Right lobe of liver (tissue), 6 donors: ENCODE data around the gene ADAMTS3. TPM values are rescaled to one million over a fixed set of nuclear protein-coding genes. Genes with fewer than 3 reads are reported as not detected.

ENCODE experiments used
- ATAC-seq, 4 donors: fragments of 200-7000 bp; cut with Tn5 transposase; one replicate each; pipeline ENCODE4 v1.9.1; 2020; ENCODE audit warnings: mild to moderate bottlenecking in 4 of 4, moderate library complexity in 4 of 4
- DNase-seq, 3 donors: peaks; one replicate each; pipeline ENCODE4 v3.0.0-alpha.2; 2020
- H3K27ac ChIP-seq, 3 donors: fragments of 200-600 bp; one replicate each; pipeline ENCODE4 v1.8.0; 2022
- H3K27me3 ChIP-seq, 2 donors: fragments of 200-600 bp; one replicate each; pipeline ENCODE4 v1.8.0; 2022
- H3K36me3 ChIP-seq, 4 donors: fragments of 200-600 bp; sonication (generic) in 1 of 4; one replicate each; pipeline versions ENCODE4 v1.5.1 to v1.8.0; 2017 to 2022; ENCODE audit warnings: control low read depth in 1 of 4
- H3K4me1 ChIP-seq, 4 donors: fragments of 200-600 bp; sonication (generic) in 1 of 4; one replicate each; pipeline versions ENCODE4 v1.5.1 to v1.8.0; 2017 to 2022; ENCODE audit warnings: control low read depth in 1 of 4
- H3K4me3 ChIP-seq, 3 donors: fragments of 200-600 bp; one replicate each; pipeline ENCODE4 v1.8.0; 2022
- H3K9me3 ChIP-seq, 4 donors: fragments of 200-600 bp; sonication (generic) in 1 of 4; one replicate each; pipeline versions ENCODE4 v1.5.1 to v1.8.0; 2017 to 2022; ENCODE audit warnings: control low read depth in 1 of 4
- CTCF ChIP-seq, 4 donors: fragments of 200-600 bp in 3 of 4; fragments of 450-650 bp in 1 of 4; IDR thresholded peaks; one replicate each; pipeline versions ENCODE4 v1.5.1 to v1.8.0; 2016 to 2022; ENCODE audit warnings: antibody characterized with exemption in 4 of 4, mild to moderate bottlenecking in 2 of 4
- POLR2A ChIP-seq: fragments of 450-650 bp; IDR thresholded peaks from one replicate; pipeline ENCODE4 v1.6.1; 2017; ENCODE audit warnings: antibody characterized with exemption, mild to moderate bottlenecking
- WGBS: methylation state at CpG from one replicate; pipeline ENCODE4 v1.1.6; 2018; ENCODE audit warnings: low coverage, low lambda C conversion rate; ENCODE audit not compliant: insufficient coverage; ENCODE audit errors: missing lambda C conversion rate; 5-methylcytosine and 5-hydroxymethylcytosine counted together
- intact Hi-C, 2 donors: fragments of 100-400 bp; cut with DNase I; formaldehyde crosslinking; loops; one replicate each; pipeline versions ENCODE4 v1.11.2 to v1.14.1; 2022
- total RNA-seq, 6 experiments: library from RNA; depleted of rRNA in 2 of 6; stranded (reverse); fragments of >200 nt in 2 of 6; fragmentation: NEBNext Ultra II Directional in 3 of 6; extraction: Animal tissue kit (Norgen Biotek cat#: 25700) in 3 of 6; gene quantifications; one replicate each; pipeline versions ENCODE4 v1.1.0 to v1.2.4, GENCODE V29; 2016 to 2023
- donor health status: DM: no; HTN: yes; CAD: no.
- donor health status: DM: no; HTN: no; CAD: no.
- donor health status: DM: no; HTN: no; CAD: no.
- donor health status: DM: no; HTN: yes; CAD: no.
- donor health status: DM: no; HTN: yes; CAD: no.

ADAMTS3 gene
- total RNA-seq, 6 experiments from 2014 or later = 0.12 to 0.64 (median 0.42) TPM

GRCh38 chr4:72432975-72433374 lies 136.0 kb downstream of the ADAMTS3 start:
- no peaks in the 10 kb centered on the region for H3K4me1 ChIP-seq
- intact Hi-C loops = no loop called here
- no peak for DNase-seq
- no peaks in the 10 kb centered on the region for H3K36me3 ChIP-seq
- ATAC-seq = no peak
- no peak overlapping the region for H3K4me3 ChIP-seq
- no peaks in the 10 kb centered on the region for H3K9me3 ChIP-seq
- H3K27me3 ChIP-seq = no peaks in the 10 kb centered on the region
- no peak overlapping the region for H3K27ac ChIP-seq
- WGBS = 68% methylated on average over 2 of the region's 2 CpGs
- no peak for TF ChIP-seq POLR2A
- no peak for TF ChIP-seq CTCF (IDR thresholded peaks at IDR 0.05)

- Histone ChIP-seq H3K27me3 (no peaks in the 10 kb centered on the region), H3K9me3 (no peaks in the 10 kb centered on the region), H3K4me1 (no peaks in the 10 kb centered on the region), H3K36me3 (no peaks in the 10 kb centered on the region), H3K27ac (no peak overlapping the region), H3K4me3 (no peak overlapping the region)
- 69% methylated on average over 7 of the region's 7 CpGs for WGBS
- ATAC-seq (no peak), DNase-seq (no peak)
- intact Hi-C loops = no loop called here
- TF ChIP-seq CTCF (IDR thresholded peaks at IDR 0.05) (no peak), POLR2A (no peak)
Observed at GRCh38 chr4:72432282-72432681, 136.7 kb downstream of the ADAMTS3 start.

- no peak for TF ChIP-seq POLR2A
- TF ChIP-seq CTCF (IDR thresholded peaks at IDR 0.05) = no peak
- H3K9me3 ChIP-seq = no peaks in the 10 kb centered on the region
- no peak for ATAC-seq
- H3K36me3 ChIP-seq = no peaks in the 10 kb centered on the region
- no peaks in the 10 kb centered on the region for H3K4me1 ChIP-seq
- no peak overlapping the region for H3K27ac ChIP-seq
- intact Hi-C loops = no loop called here
- no peak overlapping the region for H3K4me3 ChIP-seq
- H3K27me3 ChIP-seq = no peaks in the 10 kb centered on the region
- no peak for DNase-seq
- 60% methylated on average over 5 of the region's 5 CpGs for WGBS
Observed at GRCh38 chr4:72430988-72431387, 138.0 kb downstream of the ADAMTS3 start.

GRCh38 chr4:72430050-72430449 lies 139.0 kb downstream of the ADAMTS3 start:
- intact Hi-C loops = no loop called here
- no peak for TF ChIP-seq CTCF (IDR thresholded peaks at IDR 0.05)
- no peak for TF ChIP-seq POLR2A
- Histone ChIP-seq H3K4me3 (no peak overlapping the region), H3K4me1 (no peaks in the 10 kb centered on the region), H3K9me3 (no peaks in the 10 kb centered on the region), H3K27ac (no peak overlapping the region), H3K36me3 (no peaks in the 10 kb centered on the region), H3K27me3 (no peaks in the 10 kb centered on the region)
- DNase-seq (no peak), ATAC-seq (no peak)

- TF ChIP-seq POLR2A (no peak), CTCF (IDR thresholded peaks at IDR 0.05) (no peak)
- H3K36me3 ChIP-seq = no peaks in the 10 kb centered on the region
- no peaks in the 10 kb centered on the region for H3K9me3 ChIP-seq
- H3K4me3 ChIP-seq = no peak overlapping the region
- no peak for ATAC-seq
- DNase-seq = no peak
- H3K27me3 ChIP-seq = no peaks in the 10 kb centered on the region
- intact Hi-C loops = no loop called here
- WGBS = 76% methylated on average over 4 of the region's 4 CpGs
- H3K27ac ChIP-seq = no peak overlapping the region
- no peaks in the 10 kb centered on the region for H3K4me1 ChIP-seq
Observed at GRCh38 chr4:72429397-72429889, 139.6 kb downstream of the ADAMTS3 start.
